ENCODE measurements around the gene CTDP1.

CTDP1 gene

GRCh38 chr18:79784965-79785770, 105.6 kb downstream of the CTDP1 start:
- no peak for DNase-seq (ENCODE audit: low read depth)

DNA sequence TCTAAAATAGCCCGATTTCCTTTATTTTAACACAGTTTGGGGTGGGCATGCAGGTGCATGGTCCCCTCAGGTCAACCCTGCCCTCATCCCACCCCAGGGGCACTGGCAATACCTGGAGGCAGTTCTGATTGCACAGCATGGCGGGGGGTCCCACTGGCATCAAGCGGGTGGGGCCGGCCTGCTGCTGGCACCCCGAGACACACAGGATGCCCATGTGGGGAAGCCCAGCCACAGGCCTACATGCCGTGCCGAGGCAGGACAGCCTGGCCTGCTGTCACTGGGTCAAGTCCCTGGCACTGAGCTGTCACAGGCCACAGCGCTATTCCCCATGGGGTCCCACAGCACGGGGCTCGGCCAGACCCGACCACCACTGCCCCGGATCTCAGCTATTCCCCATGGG, 106.2 kb downstream of the CTDP1 start:
- no peak for DNase-seq (ENCODE audit: low read depth)

DNA sequence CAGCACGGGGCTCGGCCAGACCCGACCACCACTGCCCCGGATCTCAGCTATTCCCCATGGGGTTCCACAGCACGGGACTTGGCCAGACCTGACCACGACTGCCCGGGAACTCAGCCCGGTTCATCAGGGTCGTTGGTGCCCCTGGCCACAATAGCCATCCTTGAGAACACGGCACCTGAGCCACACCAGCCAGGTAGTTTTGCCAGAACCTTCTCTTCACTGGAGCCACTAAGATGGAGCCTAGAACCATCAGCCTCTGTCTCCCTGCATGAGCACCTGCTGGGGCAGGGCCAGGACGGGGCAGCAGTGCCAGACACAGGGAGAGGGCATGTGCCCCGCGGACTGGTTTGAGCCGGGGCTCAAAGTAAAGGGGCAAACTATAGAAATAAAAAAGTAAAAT, 106.7 kb downstream of the CTDP1 start:
- DNase-seq (ENCODE audit: low read depth), result no peak

DNA sequence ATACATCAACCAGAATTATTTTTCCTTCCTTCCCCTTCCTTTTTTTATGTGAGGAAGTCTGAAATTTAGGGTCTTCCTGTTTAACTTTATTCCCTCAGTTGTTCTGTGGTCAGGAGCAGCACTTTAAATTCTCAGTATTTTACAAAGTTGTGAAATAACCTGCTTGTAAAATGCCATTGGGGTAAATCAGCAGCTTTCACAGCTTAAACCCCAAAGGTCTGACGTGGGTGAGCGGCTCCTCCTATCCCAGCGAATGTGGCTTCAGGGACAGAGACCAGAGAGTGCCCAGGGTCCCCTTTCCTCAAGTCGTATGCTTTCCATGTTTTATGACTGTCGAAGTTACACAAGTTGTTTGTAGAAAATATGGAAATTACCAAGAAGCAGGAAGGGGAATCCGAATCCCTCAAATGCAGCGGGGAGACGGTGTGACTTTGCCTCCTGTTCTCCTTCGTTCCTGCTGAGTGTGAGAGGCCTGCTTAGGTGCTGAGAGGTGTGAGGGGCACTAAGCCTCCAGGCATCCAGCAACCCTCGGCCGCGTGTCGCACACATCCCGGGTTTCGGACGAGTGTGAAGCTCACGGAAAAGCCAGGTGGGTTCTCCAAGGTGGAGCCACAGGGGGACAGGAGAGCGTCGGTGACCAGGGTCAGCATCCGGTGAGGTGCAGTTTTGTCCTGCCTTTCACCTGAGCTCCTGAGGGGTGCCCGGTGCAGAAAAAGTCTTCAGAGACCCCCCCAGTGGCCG, 107.4 kb downstream of the CTDP1 start:
- DNase-seq (ENCODE audit: low read depth), result no peak

DNA sequence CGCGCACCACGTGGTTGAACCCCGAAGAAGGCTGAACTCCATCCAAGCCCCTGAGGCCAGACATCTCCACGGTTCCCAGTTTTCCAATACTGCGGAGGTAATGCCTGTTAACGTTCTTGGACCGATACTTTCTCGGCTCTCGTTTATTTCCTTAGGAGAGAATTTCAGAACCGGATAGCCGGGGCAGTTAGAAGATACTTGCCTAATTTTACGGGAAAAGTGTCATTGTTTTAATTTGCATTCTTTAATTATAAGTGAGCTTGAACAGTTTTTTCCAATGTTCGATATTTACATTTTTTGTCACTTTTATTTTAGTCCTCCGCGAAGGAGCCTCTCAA, 107.9 kb downstream of the CTDP1 start:
- no peak for DNase-seq (ENCODE audit: low read depth)

DNA sequence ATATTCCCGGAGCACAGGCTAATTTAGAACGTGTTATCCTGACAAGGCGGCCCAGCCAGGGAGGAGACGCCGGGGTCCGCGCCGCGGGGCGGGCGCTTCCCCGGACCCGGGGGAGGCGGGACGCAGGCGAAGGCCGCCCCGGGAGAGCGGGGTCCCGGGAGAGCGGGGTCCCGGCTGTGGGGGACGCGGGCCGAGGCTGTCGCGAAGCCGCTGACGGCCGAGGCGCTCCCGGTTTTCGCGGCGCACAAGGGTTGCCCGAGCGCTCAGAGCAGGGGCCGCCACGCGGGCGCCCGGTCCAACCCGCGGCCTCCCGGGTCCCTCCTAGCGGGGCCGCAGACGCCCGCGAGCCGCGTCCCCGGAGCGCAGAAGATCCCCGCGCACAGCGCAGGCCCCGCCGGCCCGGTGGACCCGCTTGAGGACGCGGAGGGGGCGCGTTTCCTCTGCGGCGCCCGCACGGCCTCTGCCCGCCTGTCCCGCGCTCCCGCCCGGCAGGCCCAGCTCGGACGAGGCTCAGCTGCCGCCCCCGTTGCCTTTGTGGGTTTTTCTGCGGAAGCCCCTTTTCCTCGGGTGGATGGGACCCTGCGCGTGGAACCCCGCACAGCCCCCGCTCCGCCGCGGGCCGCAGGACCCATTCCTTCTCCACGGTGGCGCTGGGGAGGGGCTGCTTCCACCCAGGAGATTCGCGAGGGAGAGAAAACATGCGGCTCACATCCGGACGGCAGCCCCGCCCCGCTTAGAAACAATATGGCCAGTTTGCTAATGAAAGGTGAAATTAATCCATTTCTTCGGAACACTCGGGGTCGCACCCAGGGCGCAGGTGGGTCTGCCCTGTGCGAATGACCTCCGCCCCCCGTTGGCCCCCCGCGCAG, 108.5 kb downstream of the CTDP1 start:
- DNase-seq (ENCODE audit: low read depth), result no peak

DNA sequence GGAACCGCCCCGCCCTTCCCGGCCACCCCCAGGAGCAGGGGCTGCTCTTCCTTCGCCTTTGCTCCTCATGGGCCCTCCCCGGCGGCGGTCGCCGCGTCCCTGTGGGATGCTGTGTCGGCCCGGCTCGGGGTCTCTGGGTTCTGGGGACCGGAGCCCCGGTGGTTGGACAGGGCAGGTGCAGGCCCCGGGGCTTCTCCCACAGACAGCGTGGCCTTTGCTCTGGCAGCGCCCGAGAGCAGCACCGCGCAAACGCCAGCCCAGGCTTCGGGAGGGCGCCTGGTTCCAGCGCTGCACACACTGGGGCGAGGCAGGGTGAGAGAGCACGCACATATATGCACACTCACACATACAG, 109.1 kb downstream of the CTDP1 start:
- no peak for DNase-seq (ENCODE audit: low read depth)

- DNase-seq (ENCODE audit: low read depth), result no peak
These were observed 109.7 kb downstream of the CTDP1 start for GRCh38 chr18:79789091-79789891.

- no peak for DNase-seq (ENCODE audit: low read depth)
These were observed 110.6 kb downstream of the CTDP1 start for GRCh38 chr18:79789901-79790890.

GRCh38 chr18:79790996-79791972, 111.7 kb downstream of the CTDP1 start:
- no peak for DNase-seq (ENCODE audit: low read depth)

GRCh38 chr18:79792096-79792987, 112.7 kb downstream of the CTDP1 start:
- DNase-seq (ENCODE audit: low read depth), result no peak

GRCh38 chr18:79792988-79793355, 113.4 kb downstream of the CTDP1 start:
- no peak for DNase-seq (ENCODE audit: low read depth)

- DNase-seq (ENCODE audit: low read depth), result no peak
These were observed 115.2 kb downstream of the CTDP1 start for GRCh38 chr18:79794846-79795245.

GRCh38 chr18:79795446-79795845, 115.8 kb downstream of the CTDP1 start:
- no peak for DNase-seq (ENCODE audit: low read depth)

DNA sequence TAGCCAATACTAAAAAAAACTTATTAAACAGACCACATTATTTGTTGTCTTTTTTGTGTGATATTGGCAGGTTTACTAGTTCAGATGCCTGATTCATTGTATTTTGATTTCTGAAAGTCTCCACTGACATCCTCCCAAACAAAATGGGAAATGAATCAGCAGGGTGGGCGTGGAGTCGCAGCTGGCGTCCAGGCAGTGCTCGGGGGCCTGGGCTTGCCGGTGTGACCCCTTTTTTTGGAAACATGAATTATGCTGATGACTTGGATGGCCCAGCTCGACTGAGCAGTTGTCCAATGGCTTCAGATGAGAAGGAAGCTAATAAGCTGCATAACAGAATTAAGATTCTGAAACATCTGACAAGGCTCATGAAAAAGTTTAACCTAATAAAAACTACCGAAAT, 116.4 kb downstream of the CTDP1 start:
- DNase-seq (ENCODE audit: low read depth), result no peak

- no peak for DNase-seq (ENCODE audit: low read depth)
These were observed 117.2 kb downstream of the CTDP1 start for GRCh38 chr18:79796531-79797405.

GRCh38 chr18:79797518-79798345, 118.1 kb downstream of the CTDP1 start, which contains the start of gene KCNG2:
TSS of gene KCNG2 (plus strand) at chr18:79797938. CDS start at chr18:79863668, 65,730 bp downstream.
- DNase-seq (ENCODE audit: low read depth), result no peak

Data from activated T-helper 1 cell treated with Interleukin-2 at 50 U/mL for 16 hours (primary cell).